ENCODE results near the gene RCAN2.

The RCAN2 gene

GRCh38 chr6:46380152-46380807 lies 111.0 kb downstream of the RCAN2 start:
- no peak for DNase-seq (ENCODE audit: insufficient read length, low spot score)
- TF ChIP-seq PAX5 (IDR thresholded peaks at IDR 0.05; ENCODE audit: insufficient read depth, low read length, severe bottlenecking): no peak
- TF ChIP-seq POLR2A (IDR thresholded peaks at IDR 0.05; ENCODE audit: low read depth, low read length): no peak
- TF ChIP-seq POU2F2 (IDR thresholded peaks at IDR 0.05; ENCODE audit: low read depth, low read length): no peak
- FAIRE-seq: no peak

- TF ChIP-seq TAF1 (IDR thresholded peaks at IDR 0.05; ENCODE audit: low read depth, low read length): no peak
- no peak for TF ChIP-seq SPI1 (IDR thresholded peaks at IDR 0.05; ENCODE audit: low read depth, low read length)
- TF ChIP-seq PAX5 (IDR thresholded peaks at IDR 0.05; ENCODE audit: insufficient read depth, low read length, severe bottlenecking): no peak
- TF ChIP-seq POU2F2 (IDR thresholded peaks at IDR 0.05; ENCODE audit: low read depth, low read length): no peak
- no peak for FAIRE-seq
These were observed 112.3 kb downstream of the RCAN2 start for GRCh38 chr6:46378882-46379416.

GRCh38 chr6:46378161-46378881 lies 112.9 kb downstream of the RCAN2 start:
- TF ChIP-seq TAF1 (IDR thresholded peaks at IDR 0.05; ENCODE audit: low read depth, low read length) (no peak), POLR2A (IDR thresholded peaks at IDR 0.05; ENCODE audit: low read depth, low read length) (no peak), PAX5 (IDR thresholded peaks at IDR 0.05; ENCODE audit: insufficient read depth, low read length, severe bottlenecking) (no peak), POLR2AphosphoS5 (IDR thresholded peaks at IDR 0.05; ENCODE audit: low read depth, low read length) (no peak), SPI1 (IDR thresholded peaks at IDR 0.05; ENCODE audit: low read depth, low read length) (no peak), POU2F2 (IDR thresholded peaks at IDR 0.05; ENCODE audit: low read depth, low read length) (no peak)
- FAIRE-seq (no peak), DNase-seq (ENCODE audit: insufficient read length, low spot score) (no peak)

More at GRCh38 chr6:46378882-46379416, 112.3 kb downstream of the RCAN2 start:
- DNase-seq (ENCODE audit: insufficient read length, low spot score): no peak

- FAIRE-seq (peak; percentile 5), DNase-seq (ENCODE audit: insufficient read length, low spot score) (no peak)
- no peak for TF ChIP-seq POLR2AphosphoS5 (IDR thresholded peaks at IDR 0.05; ENCODE audit: low read depth, low read length)
- no peak for TF ChIP-seq POU2F2 (IDR thresholded peaks at IDR 0.05; ENCODE audit: low read depth, low read length)
- no peak for TF ChIP-seq POLR2A (IDR thresholded peaks at IDR 0.05; ENCODE audit: low read depth, low read length)
- TF ChIP-seq PAX5 (IDR thresholded peaks at IDR 0.05; ENCODE audit: insufficient read depth, low read length, severe bottlenecking): no peak
- no peak for TF ChIP-seq TAF1 (IDR thresholded peaks at IDR 0.05; ENCODE audit: low read depth, low read length)
- TF ChIP-seq SPI1 (IDR thresholded peaks at IDR 0.05; ENCODE audit: low read depth, low read length): no peak
These were observed 114.0 kb downstream of the RCAN2 start for GRCh38 chr6:46377209-46377608.

GRCh38 chr6:46376562-46377061 lies 114.6 kb downstream of the RCAN2 start:
- TF ChIP-seq PAX5 (IDR thresholded peaks at IDR 0.05; ENCODE audit: insufficient read depth, low read length, severe bottlenecking) (no peak), SPI1 (IDR thresholded peaks at IDR 0.05; ENCODE audit: low read depth, low read length) (peak; percentile 93)
- FAIRE-seq (no peak), DNase-seq (ENCODE audit: insufficient read length, low spot score) (peak; percentile 13)

- no peak for FAIRE-seq
- no peak for DNase-seq (ENCODE audit: insufficient read length, low spot score)
- TF ChIP-seq TAF1 (IDR thresholded peaks at IDR 0.05; ENCODE audit: low read depth, low read length) (no peak), PAX5 (IDR thresholded peaks at IDR 0.05; ENCODE audit: insufficient read depth, low read length, severe bottlenecking) (no peak), POLR2A (IDR thresholded peaks at IDR 0.05; ENCODE audit: low read depth, low read length) (no peak), POLR2AphosphoS5 (IDR thresholded peaks at IDR 0.05; ENCODE audit: low read depth, low read length) (no peak), POU2F2 (IDR thresholded peaks at IDR 0.05; ENCODE audit: low read depth, low read length) (no peak), SPI1 (IDR thresholded peaks at IDR 0.05; ENCODE audit: low read depth, low read length) (no peak)
These were observed 120.6 kb downstream of the RCAN2 start for GRCh38 chr6:46370622-46371021.

- DNase-seq (ENCODE audit: insufficient read length, low spot score) (no peak), FAIRE-seq (no peak)
- TF ChIP-seq POLR2A (IDR thresholded peaks at IDR 0.05; ENCODE audit: low read depth, low read length): no peak
These were observed 123.1 kb downstream of the RCAN2 start for GRCh38 chr6:46368169-46368536.

- TF ChIP-seq POLR2AphosphoS5 (IDR thresholded peaks at IDR 0.05; ENCODE audit: low read depth, low read length): no peak
- TF ChIP-seq TAF1 (IDR thresholded peaks at IDR 0.05; ENCODE audit: low read depth, low read length): no peak
- no peak for TF ChIP-seq POU2F2 (IDR thresholded peaks at IDR 0.05; ENCODE audit: low read depth, low read length)
- no peak for TF ChIP-seq PAX5 (IDR thresholded peaks at IDR 0.05; ENCODE audit: insufficient read depth, low read length, severe bottlenecking)
- TF ChIP-seq POLR2A (IDR thresholded peaks at IDR 0.05; ENCODE audit: low read depth, low read length): no peak
- TF ChIP-seq SPI1 (IDR thresholded peaks at IDR 0.05; ENCODE audit: low read depth, low read length): no peak
- FAIRE-seq (no peak), DNase-seq (ENCODE audit: insufficient read length, low spot score) (no peak)
These were observed 123.7 kb downstream of the RCAN2 start for GRCh38 chr6:46367354-46368168.

GRCh38 chr6:46366190-46366900 lies 124.9 kb downstream of the RCAN2 start:
- DNase-seq (ENCODE audit: insufficient read length, low spot score) (no peak), FAIRE-seq (no peak)
- no peak for TF ChIP-seq PAX5 (IDR thresholded peaks at IDR 0.05; ENCODE audit: insufficient read depth, low read length, severe bottlenecking)
- TF ChIP-seq POLR2AphosphoS5 (IDR thresholded peaks at IDR 0.05; ENCODE audit: low read depth, low read length): no peak
- TF ChIP-seq TAF1 (IDR thresholded peaks at IDR 0.05; ENCODE audit: low read depth, low read length): no peak
- TF ChIP-seq POU2F2 (IDR thresholded peaks at IDR 0.05; ENCODE audit: low read depth, low read length): no peak
- TF ChIP-seq POLR2A (IDR thresholded peaks at IDR 0.05; ENCODE audit: low read depth, low read length): no peak
- no peak for TF ChIP-seq SPI1 (IDR thresholded peaks at IDR 0.05; ENCODE audit: low read depth, low read length)

All from GM12891 (cell line).